ENCODE results near the gene FSD1. TPM values are rescaled to one million over a fixed set of nuclear protein-coding genes. Genes with fewer than 3 reads are reported as not detected.

The FSD1 gene
- total and polyA plus RNA-seq, 9 of the 15 experiments (the other 6 are each of a cell fraction or from before 2014, with no cell fraction given), result 0.11 to 1.9 (median 0.94) TPM; not detected in 1

DNA sequence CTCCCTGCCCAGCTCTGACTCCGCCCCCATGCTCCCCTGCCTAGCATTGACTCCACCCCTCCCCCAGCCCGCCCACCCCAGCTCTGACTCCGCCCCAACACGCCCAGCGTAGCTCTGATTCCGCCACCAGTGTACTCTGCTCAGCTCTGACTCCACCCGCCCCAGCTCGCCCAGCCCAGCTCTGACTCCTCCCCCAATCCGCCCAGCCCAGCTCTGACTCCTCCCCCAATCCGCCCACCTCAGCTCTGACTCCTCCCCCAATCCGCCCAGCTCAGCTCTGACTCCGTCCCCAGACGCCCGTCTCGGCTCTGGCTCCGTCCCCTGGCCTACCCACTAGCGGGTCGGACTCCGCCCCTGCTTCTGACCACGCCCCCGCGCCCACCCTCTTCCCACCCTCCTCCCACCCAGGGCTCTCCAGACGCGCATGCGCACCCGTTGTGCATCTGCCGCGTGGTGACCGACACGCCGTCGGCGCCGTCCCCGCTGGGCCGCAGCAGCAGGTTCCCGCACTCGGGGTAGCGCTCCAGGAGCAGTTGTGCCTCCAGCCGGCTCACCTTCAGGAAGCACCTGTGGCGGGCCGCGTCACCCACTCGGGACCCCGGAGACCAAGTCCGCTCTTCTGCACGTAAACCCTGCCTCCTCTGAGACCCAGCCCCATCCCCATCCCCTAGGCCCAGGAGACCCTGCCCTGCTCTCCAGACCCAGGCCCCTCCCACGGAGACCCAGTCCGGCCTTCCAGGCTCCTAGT lies 24.0 kb downstream of the FSD1 start (continued):
- peak; percentile 74 for TF ChIP-seq TAF1 (IDR thresholded peaks at IDR 0.05; ENCODE audit: control insufficient read depth, extremely low read depth, insufficient read depth, low read length, severe bottlenecking)
- no peak for TF ChIP-seq U2AF1 (optimal IDR thresholded peaks at IDR 0.05; ENCODE audit: low read depth, low read length)
- TF ChIP-seq TARDBP (IDR thresholded peaks at IDR 0.05), result no peak
- TF ChIP-seq PRMT5 (CRISPR knock-in tag; IDR thresholded peaks at IDR 0.05), result no peak
- TF ChIP-seq, protein P1, sequence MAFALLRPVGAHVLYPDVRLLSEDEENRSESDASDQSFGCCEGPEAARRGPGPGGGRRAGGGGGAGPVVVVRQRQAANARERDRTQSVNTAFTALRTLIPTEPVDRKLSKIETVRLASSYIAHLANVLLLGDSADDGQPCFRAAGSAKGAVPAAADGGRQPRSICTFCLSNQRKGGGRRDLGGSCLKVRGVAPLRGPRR (CRISPR knock-in tag; IDR thresholded peaks at IDR 0.05), result no peak
- TF ChIP-seq ZNF347 (CRISPR knock-in tag; IDR thresholded peaks at IDR 0.05; ENCODE audit: low read depth), result no peak
- no peak for TF ChIP-seq SRF (CRISPR knock-in tag; IDR thresholded peaks at IDR 0.05)
- no peak for TF ChIP-seq HNRNPL (IDR thresholded peaks at IDR 0.05; ENCODE audit: low read depth, low read length)
- 0 out of 4 replicates have a peak, but pooled peaks of 1 of the 2 experiments have one; percentile 24 for TF ChIP-seq NONO (IDR thresholded peaks at IDR 0.05; ENCODE audit: low read depth in 2 of 2, low read length in 1 of 2)
- no peak for TF ChIP-seq XRCC3 (IDR thresholded peaks at IDR 0.05)
- no peak for TF ChIP-seq POLR3A (IDR thresholded peaks at IDR 0.05; ENCODE audit: borderline replicate concordance, extremely low read depth, insufficient read depth, insufficient read length)
- TF ChIP-seq, protein P2, sequence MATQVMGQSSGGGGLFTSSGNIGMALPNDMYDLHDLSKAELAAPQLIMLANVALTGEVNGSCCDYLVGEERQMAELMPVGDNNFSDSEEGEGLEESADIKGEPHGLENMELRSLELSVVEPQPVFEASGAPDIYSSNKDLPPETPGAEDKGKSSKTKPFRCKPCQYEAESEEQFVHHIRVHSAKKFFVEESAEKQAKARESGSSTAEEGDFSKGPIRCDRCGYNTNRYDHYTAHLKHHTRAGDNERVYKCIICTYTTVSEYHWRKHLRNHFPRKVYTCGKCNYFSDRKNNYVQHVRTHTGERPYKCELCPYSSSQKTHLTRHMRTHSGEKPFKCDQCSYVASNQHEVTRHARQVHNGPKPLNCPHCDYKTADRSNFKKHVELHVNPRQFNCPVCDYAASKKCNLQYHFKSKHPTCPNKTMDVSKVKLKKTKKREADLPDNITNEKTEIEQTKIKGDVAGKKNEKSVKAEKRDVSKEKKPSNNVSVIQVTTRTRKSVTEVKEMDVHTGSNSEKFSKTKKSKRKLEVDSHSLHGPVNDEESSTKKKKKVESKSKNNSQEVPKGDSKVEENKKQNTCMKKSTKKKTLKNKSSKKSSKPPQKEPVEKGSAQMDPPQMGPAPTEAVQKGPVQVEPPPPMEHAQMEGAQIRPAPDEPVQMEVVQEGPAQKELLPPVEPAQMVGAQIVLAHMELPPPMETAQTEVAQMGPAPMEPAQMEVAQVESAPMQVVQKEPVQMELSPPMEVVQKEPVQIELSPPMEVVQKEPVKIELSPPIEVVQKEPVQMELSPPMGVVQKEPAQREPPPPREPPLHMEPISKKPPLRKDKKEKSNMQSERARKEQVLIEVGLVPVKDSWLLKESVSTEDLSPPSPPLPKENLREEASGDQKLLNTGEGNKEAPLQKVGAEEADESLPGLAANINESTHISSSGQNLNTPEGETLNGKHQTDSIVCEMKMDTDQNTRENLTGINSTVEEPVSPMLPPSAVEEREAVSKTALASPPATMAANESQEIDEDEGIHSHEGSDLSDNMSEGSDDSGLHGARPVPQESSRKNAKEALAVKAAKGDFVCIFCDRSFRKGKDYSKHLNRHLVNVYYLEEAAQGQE (IDR thresholded peaks at IDR 0.05; ENCODE audit: borderline replicate concordance), result no peak
- TF ChIP-seq, protein P2 (CRISPR knock-in tag; IDR thresholded peaks at IDR 0.05; ENCODE audit: low read depth), result no peak
- TF ChIP-seq, protein P3, sequence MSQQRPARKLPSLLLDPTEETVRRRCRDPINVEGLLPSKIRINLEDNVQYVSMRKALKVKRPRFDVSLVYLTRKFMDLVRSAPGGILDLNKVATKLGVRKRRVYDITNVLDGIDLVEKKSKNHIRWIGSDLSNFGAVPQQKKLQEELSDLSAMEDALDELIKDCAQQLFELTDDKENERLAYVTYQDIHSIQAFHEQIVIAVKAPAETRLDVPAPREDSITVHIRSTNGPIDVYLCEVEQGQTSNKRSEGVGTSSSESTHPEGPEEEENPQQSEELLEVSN (IDR thresholded peaks at IDR 0.05; ENCODE audit: borderline replicate concordance in 1 of 2, extremely low read depth in 1 of 2, insufficient read depth in 1 of 2, insufficient read length in 1 of 2, low read depth in 1 of 2, low read length in 1 of 2, poor library complexity in 1 of 2, severe bottlenecking in 1 of 2), result peak; percentile 94 to 97
